NCI-H1417 (cell line): Measurements from ENCODE around the gene ZNF222.

Experiments used
- DNase-seq, 3 experiments: peaks; one replicate each; lab custom pipeline; 2025; lab: John Stamatoyannopoulos, UW

Gene ZNF222

DNA sequence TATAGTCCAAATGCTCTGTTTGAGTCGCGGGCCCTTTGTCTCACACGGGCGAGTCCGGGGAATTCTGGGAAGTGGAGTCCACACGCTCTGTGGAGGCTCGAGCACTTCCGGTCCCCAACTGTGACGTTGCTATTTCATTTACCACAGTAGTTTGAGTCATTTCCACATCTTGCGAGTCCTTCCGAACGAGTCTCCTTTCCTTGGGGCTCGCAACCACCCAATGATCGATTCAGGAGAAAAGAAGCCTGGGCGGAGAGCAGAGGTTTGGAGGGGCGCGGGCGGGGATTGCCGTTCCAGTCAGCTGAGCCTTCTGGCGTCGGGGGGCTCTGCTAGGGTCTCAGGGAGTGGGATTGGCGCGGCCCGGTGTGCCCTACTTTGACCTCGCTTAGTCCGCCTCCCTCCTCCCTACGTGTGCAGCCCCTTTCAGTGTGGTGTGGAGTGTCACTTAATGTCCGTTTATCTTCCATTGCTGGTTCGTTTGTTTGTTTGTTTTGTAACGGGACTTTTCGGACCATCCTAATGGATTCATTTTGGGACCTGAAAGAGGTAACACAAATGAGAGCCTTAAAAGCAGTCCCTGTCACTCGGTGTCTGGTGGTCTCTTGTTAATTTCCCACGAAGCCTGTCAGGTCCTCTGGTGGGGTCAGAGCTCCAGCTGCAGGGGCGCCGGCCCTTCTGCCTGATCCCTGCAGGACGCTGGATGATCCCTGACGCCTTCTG lies at the start of gene ZNF222:
TSS of gene ZNF222 (plus strand) at position 163 of the 720 bp plus-strand sequence. CDS start at position 221, 58 bp downstream.
- peak; percentile 61 to 84 (median 84) for DNase-seq

DNA sequence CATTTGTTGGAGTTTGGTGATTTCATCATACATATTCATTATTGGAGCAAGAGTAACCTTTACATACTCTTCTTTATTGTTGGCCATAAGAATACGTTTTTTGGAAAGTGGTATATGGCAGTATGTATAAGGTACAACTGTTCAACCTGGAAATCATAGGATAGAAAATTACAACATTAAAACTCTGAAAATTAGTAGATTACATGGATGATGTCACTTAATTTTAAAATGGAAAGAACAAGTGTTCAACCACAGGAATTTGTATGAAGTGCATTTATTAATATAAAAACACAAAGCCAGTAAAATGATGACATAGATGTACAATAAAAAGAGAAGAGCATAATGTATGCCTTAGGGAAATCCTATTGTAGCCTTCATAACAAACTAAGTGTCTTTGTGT lies 48.4 kb upstream of the ZNF222 start:
- no peak for DNase-seq

DNA sequence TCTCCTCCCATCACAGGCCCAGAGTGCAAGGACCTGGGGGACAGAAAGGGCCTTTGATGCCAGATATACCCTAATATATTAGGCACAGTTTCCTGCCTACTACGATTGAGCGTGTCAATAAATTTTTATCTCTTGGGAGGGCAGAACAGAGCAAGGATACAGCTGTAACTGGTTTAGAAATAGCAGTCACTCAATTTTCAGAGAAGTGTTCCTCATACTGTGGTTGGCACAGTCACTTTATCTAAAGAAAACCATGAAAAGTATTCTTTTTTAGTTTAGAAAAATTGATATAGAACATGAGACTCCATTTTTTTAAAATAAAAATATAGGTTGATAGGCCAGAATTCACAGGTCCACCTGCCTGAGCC lies 41.7 kb upstream of the ZNF222 start:
- no peak for DNase-seq

DNA sequence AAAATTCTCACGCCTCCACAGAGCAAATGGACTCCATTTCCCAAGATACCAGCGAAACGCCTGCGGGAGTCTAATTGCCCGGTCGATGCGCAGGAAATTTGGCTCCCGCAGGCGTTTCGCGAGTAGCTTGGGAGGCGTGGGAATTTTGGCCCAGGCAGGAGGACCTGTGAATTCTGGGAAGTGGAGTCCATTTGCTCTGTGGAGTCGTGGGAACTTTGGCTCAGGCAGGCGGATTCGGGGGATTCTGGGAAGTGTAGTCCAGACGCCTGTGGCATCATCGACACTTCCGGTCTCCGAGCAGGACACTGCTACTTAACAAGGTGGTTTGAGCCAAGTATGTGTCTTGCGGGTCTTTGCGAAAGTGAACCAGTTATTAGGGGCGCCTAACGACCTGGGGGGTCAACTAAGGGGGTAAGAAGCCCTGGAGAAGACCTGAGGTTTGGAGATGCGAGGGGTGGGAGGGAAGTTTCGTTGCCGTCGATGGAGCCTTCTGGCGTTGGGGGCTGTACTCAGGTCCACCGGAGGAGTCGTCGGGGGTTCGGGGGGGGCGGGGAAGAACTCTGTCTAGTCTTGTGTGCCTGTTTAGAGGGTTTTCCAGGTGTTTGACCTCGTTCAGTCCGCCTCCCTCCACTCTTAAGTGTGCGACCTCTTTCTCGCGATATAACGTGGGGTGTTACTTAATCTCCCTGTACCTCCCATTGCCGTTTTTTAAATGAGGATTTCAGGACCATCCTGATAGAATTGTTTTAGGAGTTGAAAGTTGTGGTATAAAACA lies 41.1 kb upstream of the ZNF222 start, which contains the start of gene ZNF155:
TSS of gene ZNF155 (plus strand) at position 277 of the 775 bp plus-strand sequence. CDS start 4,356 bp downstream, outside the sequence.
- peak; percentile 89 to 98 (median 97) for DNase-seq

- no peak for DNase-seq
Observed at GRCh38 chr19:43984687-43985000, 40.5 kb upstream of the ZNF222 start.

DNA sequence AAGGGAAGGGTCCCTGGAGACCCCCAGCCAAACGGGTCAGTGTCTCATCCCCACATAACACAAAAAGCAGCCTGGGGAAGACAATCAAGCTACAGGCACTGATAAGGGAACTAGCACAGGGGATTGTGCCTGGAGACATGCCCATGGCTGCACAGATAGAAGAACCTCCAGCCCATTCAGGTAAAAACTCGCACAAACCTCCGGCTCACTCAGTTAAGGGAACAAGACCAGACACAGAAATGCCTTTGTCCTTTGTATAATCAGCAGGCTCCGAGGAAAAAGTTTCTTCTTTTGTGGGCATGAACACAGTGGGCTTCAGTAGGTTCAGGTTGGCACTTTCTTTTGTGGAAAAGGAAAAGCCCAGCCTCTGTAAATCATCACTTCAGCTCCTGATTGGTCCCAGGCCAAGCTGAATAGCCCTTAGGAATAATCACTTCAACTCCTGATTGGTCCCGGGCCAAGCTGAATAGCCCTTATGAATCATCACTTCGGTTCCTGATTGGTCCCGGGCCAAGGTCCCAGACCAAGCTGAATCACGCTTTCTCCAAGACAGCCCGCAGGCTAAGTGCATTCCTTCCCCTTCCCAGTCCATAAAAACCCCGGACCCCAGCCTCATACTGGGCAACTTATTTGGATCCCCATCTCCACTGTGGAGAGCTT lies 27.4 kb upstream of the ZNF222 start:
- no peak for DNase-seq

DNA sequence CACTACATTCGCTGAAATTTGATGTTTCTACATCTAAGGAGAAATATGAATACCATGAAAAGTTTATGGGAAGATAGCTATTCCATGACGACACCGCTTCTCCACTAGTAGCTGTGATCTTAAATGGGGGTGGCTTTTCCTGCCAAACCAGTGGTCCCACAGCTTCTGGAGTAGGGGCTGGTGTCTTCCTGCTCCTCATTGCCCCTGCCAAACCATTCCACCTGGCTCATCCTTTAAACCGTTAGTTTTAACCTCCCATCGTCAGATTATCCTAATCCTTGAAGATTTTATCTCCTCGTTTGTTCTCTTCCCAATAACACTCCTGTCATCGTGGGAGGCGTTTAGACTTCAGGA lies 23.0 kb upstream of the ZNF222 start:
- no peak for DNase-seq

- peak; percentile 87 to 98 (median 95) for DNase-seq
Observed at GRCh38 chr19:44002566-44003460, 22.4 kb upstream of the ZNF222 start, which contains the start of gene ZNF230. ZNF230 (plus strand) TSS chr19:44002957; CDS start chr19:44007079, 4,122 bp downstream.

GRCh38 chr19:44003461-44004009 lies 21.6 kb upstream of the ZNF222 start:
- DNase-seq, result peak in 2 of 3 experiments; percentile 32 to 37

GRCh38 chr19:44005973-44006372 lies 19.2 kb upstream of the ZNF222 start:
- DNase-seq, result no peak

DNA sequence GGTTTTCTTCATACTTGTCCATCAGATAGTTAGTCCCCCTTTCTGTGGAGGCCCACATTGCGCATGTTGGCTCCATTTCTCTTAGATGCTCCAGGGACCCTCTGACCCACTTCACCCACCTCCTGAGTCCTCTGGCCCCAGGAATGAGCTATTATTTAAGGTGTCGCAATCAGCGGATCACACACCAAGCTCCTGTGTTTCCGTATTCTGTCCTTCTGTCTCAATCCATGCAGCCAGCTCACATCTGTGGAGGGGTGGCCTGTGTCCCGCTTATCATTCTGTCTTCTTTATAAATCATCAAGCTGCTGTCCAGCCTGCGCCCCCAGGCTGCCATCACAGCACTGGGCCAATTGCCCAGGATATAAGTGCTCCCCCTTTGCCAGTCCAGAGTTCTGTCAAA lies 17.7 kb upstream of the ZNF222 start:
- DNase-seq, result no peak

DNA sequence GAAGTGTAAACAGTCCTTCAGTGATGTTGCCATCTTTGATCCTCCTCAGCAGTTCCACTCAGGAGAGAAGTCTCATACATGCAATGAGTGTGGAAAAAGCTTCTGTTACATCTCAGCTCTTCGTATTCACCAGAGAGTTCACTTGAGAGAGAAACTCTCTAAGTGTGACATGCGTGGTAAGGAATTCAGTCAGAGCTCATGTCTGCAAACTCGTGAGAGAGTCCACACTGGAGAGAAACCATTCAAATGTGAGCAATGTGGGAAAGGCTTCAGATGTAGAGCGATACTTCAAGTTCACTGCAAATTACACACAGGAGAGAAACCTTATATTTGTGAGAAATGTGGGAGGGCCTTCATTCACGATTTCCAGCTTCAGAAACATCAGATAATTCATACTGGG lies 14.7 kb upstream of the ZNF222 start:
- no peak for DNase-seq

DNA sequence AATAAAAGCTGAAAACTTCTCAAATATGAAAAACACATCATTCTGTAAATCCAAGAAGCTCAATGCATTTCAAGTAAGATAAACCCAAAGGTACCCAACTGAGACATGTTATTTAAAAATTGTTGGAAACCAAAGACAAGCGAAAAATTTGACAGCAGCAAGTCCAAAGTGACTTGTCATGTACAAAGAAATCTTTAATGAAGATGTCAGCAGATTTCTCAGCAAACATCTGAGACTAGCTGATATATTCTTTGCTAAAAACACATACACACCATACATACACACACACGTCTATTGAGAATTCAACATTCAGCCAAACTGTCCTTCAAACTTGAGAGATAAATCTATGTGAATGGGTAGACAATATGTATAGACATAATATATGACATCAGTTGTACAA lies 5.7 kb upstream of the ZNF222 start:
- DNase-seq, result no peak

- no peak for DNase-seq
Observed at GRCh38 chr19:44021221-44021620, 4.0 kb upstream of the ZNF222 start.

- DNase-seq, result no peak
Observed at GRCh38 chr19:44024900-44025216, 321 bp upstream of the ZNF222 start.

DNA sequence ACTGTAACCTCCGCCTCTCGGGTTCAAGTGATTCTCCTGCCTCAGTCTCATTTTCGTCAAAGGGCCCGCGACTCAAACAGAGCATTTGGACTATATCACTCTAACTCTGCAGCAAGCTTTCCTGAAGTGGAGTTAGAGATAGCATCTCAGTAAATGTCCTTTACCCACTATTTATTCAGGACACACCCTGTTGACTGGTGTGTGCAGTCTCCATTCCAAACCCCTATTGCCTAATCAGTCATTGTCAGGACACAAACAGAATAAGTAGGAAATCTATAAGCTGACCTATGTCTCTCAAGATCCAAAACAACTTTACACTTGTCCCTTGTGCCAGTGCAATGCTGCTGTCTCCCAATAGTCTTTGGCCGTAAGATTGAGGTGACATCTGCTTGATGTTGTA lies 1.4 kb downstream of the ZNF222 start:
- DNase-seq, result no peak

GRCh38 chr19:44032001-44032610 lies 6.9 kb downstream of the ZNF222 start:
- no peak for DNase-seq

DNA sequence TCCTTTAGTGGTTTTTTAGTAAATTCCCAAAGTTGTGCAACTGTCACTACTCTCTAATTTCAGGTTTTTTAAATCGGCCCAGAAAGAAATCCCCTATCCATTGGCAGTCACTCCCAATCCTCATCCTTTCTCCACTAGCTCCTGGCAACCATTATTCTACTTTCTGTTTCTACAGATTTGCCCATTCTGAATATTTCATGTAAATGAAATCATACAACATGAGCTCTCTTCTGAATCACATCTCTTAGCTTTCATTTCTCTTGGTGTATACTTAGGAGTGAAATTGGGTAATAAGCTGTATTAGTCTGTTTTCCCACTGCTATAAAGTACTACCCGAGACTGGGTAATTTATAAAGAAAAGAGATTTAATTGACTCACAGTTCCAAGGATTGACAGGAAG lies 17.0 kb downstream of the ZNF222 start:
- DNase-seq, result no peak

DNA sequence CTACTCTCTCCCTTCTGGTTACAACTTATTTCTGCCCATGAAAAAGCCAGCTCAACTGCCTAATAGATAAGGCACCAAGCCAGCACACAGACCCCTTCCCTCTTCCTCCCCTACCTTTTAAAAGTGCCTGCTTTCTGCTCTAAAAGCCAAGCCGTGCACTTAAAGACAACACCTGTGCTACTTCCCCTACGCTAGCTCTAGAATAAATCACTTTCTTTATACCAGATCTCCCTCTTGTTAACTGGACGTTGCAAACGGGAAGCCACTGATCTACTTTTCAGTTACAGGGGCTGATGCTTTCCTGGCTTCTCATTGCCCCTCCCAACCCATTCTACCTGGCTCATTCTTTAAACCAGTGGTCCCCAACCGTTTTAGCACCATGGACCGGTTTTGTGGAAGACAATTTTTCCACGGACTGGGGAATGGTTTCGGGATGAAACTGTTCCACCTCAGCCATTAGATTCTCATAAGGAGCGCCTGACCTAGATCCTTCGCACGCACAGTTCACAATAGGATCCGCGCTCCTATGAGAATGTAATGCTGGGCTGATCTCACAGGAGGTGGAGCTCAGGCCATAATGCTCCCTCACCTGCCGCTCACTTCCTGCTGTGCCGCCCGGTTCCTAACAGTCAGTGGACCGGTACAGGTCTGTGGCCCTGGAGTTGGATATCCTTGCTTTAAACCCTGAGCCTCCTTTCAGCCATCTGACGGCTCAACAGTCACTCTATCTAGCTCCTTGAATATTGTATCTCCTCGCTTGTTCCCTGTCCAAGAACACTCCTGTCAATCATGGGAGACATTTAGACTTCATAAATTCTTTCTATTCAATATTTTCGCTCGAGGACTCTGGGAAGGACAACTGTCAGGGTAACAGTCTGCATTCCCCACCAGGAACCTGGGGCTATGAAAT lies 25.8 kb downstream of the ZNF222 start:
- peak; percentile 36 to 54 (median 49) for DNase-seq
